Measurements from ENCODE around the gene MRRF. TPM values are rescaled to one million over a fixed set of nuclear protein-coding genes. Genes with fewer than 3 reads are reported as not detected.

Gene MRRF
- total RNA-seq, 1 experiment from 2014 or later, result 42.3 TPM

Other genes with a start within 250 kb of the MRRF start
- 0.50 to 1.1 TPM (median 0.69 TPM) in 3 replicates for gene TTLL11, start 171.6 kb upstream of the MRRF start, total RNA-seq (2021)
- gene NDUFA8, start 105.1 kb upstream of the MRRF start, total RNA-seq (2021), result 70.7 to 71.8 TPM (median 71.2 TPM) in 3 replicates
- not detected in 3 replicates for gene MORN5, start 105.0 kb upstream of the MRRF start, total RNA-seq (2021)
- gene LHX6, start 35.9 kb upstream of the MRRF start, total RNA-seq (2021), result 0.71 to 1.5 TPM (median 1.5 TPM) in 3 replicates
- gene RBM18, start within 50 bp of the MRRF start, total RNA-seq (2021), result 11.4 to 14.3 TPM (median 13.1 TPM) in 3 replicates
- gene PTGS1, start 106.1 kb downstream of the MRRF start, total RNA-seq (2021), result 0.89 to 1.1 TPM (median 1.0 TPM) in 3 replicates
- gene OR1J1, start 213.0 kb downstream of the MRRF start, total RNA-seq (2021), result not detected in 3 replicates
- gene OR1J2, start 245.9 kb downstream of the MRRF start, total RNA-seq (2021), result not detected in 3 replicates